Esophagus (tissue), 2 donors: Measurements from ENCODE around the gene PTX3. TPM values are rescaled to one million over a fixed set of nuclear protein-coding genes. Genes with fewer than 3 reads are reported as not detected.

Source experiments
- H3K27ac ChIP-seq, 2 donors: one replicate each; pipeline ENCODE4 v1.5.1; 2013; ENCODE audit warnings: low read depth in 2 of 2, mild to moderate bottlenecking in 2 of 2, inconsistent platforms in 1 of 2, low read length in 1 of 2, moderate library complexity in 1 of 2
- H3K27me3 ChIP-seq, 2 donors: one replicate each; pipeline ENCODE4 v1.6.1; 2013; ENCODE audit warnings: low read length in 2 of 2, control low read depth in 1 of 2, mild to moderate bottlenecking in 1 of 2; ENCODE audit not compliant: insufficient read depth in 2 of 2, control insufficient read depth in 1 of 2
- H3K36me3 ChIP-seq, 2 donors: one replicate each; pipeline ENCODE4 v1.6.1; 2013; ENCODE audit warnings: low read length in 1 of 2; ENCODE audit not compliant: control insufficient read depth in 2 of 2, insufficient read depth in 2 of 2
- H3K4me1 ChIP-seq, 2 donors: one replicate each; pipeline ENCODE4 v1.6.1; 2013; ENCODE audit warnings: low read length in 1 of 2; ENCODE audit not compliant: control insufficient read depth in 2 of 2, insufficient read depth in 2 of 2
- H3K4me3 ChIP-seq, 2 donors: one replicate each; pipeline ENCODE4 v1.5.1; 2013; ENCODE audit warnings: low read length in 2 of 2, mild to moderate bottlenecking in 2 of 2, low read depth in 1 of 2, moderate library complexity in 1 of 2
- H3K9me3 ChIP-seq, 2 donors: one replicate each; pipeline ENCODE4 v1.6.1; 2013; ENCODE audit warnings: mild to moderate bottlenecking in 2 of 2, low read depth in 1 of 2, low read length in 1 of 2, moderate library complexity in 1 of 2; ENCODE audit not compliant: control insufficient read depth in 2 of 2, insufficient read depth in 1 of 2
- WGBS, 2 donors: extraction: QIAGEN DNeasy Blood & Tissue Kit; methylation state at CpG; one replicate each; pipeline ENCODE4 v1.1.7; 2013; 5-methylcytosine and 5-hydroxymethylcytosine counted together
- polyA plus RNA-seq, 2 donors: library from polyadenylated mRNA; stranded (reverse); fragments of 200-250 nt; gene quantifications; one replicate each; pipeline ENCODE4 v1.2.3, GENCODE V29; 2013
- donor health status: healthy with polysubstance abuse.
- donor health status: Bipolar disorder and iron deficiency.

PTX3 gene
- polyA plus RNA-seq, 2 donors: 0.10 to 0.40 TPM

DNA sequence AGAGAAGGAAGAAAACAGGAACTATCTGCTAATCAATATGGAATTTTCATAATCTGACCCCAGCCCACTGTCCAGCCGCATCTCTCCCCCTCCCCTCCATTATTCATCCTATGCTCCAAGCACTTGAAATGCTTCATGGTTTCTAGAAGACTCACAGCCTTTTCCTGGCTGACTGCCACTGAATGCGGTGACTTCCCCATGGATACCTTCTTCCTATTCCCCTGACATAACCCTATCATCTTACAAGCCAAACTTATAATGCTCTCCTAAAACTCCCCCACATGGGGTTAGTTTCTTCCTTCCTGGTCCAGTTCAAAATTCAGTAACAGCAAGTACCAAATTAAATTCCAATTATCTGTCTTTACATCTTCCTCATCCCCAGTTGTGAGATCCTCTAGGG, 31.2 kb upstream of the PTX3 start:
- no peak overlapping the region for H3K4me3 ChIP-seq
- H3K9me3 ChIP-seq: no peaks in the 10 kb centered on the region
- H3K4me1 ChIP-seq: no peaks in the 10 kb centered on the region
- no peaks in the 10 kb centered on the region for H3K27me3 ChIP-seq
- H3K27ac ChIP-seq: no peak overlapping the region
- WGBS, 2 donors: 78 to 84% methylated on average over 2 of the region's 2 CpGs
- no peaks in the 10 kb centered on the region for H3K36me3 ChIP-seq

DNA sequence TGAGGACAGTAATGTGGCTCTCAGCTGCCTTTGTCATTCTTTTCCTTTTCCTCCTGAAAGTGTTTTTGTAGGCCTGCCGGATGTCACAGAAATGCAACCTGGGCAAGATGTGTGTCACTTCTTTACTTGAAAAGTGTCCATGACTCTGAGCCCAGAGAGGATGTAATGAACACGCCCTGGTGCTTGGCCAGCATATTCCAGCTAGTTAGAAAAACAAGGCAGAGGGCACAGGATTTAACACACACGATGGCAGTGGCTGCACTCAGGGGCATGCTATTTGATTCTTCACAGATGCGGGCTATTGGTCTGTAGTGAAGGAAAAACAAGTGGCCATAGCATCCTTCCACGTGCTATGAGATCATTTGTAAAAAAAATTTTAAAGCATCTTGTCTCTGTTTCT, 30.3 kb upstream of the PTX3 start:
- Histone ChIP-seq H3K27ac (no peak overlapping the region), H3K9me3 (no peaks in the 10 kb centered on the region), H3K36me3 (no peaks in the 10 kb centered on the region), H3K27me3 (no peaks in the 10 kb centered on the region), H3K4me1 (no peaks in the 10 kb centered on the region), H3K4me3 (no peak overlapping the region)
- WGBS, 2 donors: 75 to 76% methylated on average over 5 of the region's 5 CpGs

DNA sequence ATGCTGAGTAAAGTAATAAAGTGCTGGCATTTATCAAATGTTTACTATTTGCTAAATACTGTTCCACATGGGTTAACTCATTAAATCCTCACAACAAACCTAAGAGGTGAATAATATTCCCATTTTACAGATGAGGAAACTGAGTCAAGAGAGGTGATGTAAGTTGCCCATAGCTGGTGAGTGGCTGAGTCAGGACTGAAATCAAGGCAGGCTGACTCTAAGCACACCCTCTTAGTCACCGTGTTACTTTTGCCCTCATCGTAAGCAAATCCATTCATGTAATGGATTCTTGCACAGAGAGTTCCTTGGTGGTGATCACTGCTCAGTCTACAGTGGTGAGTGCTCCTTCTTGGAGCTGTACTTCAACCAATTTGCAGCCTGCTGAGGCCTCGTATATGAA, 28.9 kb upstream of the PTX3 start:
- Histone ChIP-seq H3K36me3 (no peaks in the 10 kb centered on the region), H3K27ac (no peak overlapping the region), H3K4me3 (no peak overlapping the region), H3K9me3 (no peaks in the 10 kb centered on the region), H3K27me3 (no peaks in the 10 kb centered on the region), H3K4me1 (no peaks in the 10 kb centered on the region)
- WGBS, 2 donors: 75 to 81% methylated on average over 3 of the region's 3 CpGs

DNA sequence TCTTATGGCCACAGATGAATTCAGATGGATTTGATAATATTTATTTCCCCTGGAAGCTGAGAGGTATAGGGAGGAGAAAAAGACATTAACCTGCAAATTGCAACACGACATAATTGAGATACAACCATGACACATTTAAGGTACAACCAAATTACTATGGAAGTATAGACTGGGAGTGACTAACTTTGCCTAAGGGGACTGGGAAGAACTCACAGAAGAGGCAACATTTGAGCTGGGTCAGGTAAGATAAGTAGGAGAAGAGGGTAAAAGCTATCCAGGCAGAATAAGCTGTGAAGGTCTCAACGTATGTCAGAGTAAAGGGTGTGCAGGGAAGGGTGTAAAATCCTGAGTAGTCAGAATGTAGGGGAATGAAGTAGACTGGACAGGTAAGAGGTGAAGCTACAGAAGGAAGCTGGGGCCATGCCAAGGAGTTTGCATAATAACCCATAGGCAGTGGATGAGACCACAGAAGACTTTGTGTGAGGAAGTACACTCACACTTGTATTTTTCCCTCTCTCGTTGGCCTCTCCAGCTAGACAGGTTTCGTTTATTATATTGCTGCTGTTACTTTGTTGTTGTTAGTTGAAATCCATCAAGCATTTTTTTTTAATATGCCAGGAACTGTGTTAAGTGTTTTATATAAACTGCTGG, 28.0 kb upstream of the PTX3 start:
- H3K36me3 ChIP-seq: no peaks in the 10 kb centered on the region
- no peaks in the 10 kb centered on the region for H3K27me3 ChIP-seq
- H3K4me3 ChIP-seq: no peak overlapping the region
- no peak overlapping the region for H3K27ac ChIP-seq
- WGBS, 2 donors: 76 to 79% methylated on average over 4 of the region's 4 CpGs
- H3K9me3 ChIP-seq: no peaks in the 10 kb centered on the region
- no peaks in the 10 kb centered on the region for H3K4me1 ChIP-seq

DNA sequence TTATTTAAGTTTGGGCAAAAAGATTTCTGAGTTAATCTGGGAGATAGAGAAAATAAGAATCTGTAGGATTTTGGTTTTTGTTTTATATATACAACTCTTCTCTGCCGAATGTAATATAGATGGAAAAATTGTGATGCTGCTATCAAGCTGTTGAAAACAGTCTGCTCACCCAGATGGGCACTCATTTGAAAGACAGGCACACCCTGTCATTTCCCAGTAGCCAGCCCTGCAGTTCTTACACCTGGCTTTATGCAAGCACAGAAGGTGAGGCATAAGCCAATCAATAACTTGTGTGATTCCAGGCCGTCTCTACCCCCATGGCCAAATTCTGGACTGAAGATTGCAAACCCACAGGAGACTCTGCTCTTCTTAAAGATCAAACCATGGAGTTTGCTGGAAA, 27.1 kb upstream of the PTX3 start:
- no peaks in the 10 kb centered on the region for H3K27me3 ChIP-seq
- WGBS, 2 donors: 76 to 88% methylated on average over 2 of the region's 2 CpGs
- H3K27ac ChIP-seq: no peak overlapping the region
- H3K9me3 ChIP-seq: no peaks in the 10 kb centered on the region
- no peak overlapping the region for H3K4me3 ChIP-seq
- H3K4me1 ChIP-seq: no peaks in the 10 kb centered on the region
- H3K36me3 ChIP-seq: no peaks in the 10 kb centered on the region

DNA sequence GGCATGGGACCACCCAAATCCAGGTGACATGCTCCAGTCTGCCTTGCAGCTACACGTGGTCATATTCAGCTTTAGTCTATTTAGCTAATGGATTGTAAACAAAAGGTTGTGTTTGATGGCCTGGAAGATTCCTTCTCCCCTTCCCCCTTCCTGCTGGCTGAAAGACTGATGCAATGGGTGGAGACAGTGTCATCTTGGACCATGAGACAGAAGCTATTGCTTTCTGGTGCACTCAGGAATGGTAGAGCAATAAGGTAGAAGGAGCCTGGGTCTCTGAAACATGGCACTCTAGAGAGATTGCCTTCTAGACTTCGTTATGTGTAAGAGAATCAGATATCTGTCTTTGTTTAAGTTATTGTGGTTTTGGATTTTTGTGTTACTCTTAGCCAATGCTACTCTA, 25.7 kb upstream of the PTX3 start:
- no peaks in the 10 kb centered on the region for H3K4me1 ChIP-seq
- H3K9me3 ChIP-seq: no peaks in the 10 kb centered on the region
- H3K4me3 ChIP-seq: no peak overlapping the region
- no peak overlapping the region for H3K27ac ChIP-seq
- 43 to 52% methylated on average over 2 of the region's 2 CpGs for WGBS, 2 donors
- no peaks in the 10 kb centered on the region for H3K36me3 ChIP-seq
- no peaks in the 10 kb centered on the region for H3K27me3 ChIP-seq

DNA sequence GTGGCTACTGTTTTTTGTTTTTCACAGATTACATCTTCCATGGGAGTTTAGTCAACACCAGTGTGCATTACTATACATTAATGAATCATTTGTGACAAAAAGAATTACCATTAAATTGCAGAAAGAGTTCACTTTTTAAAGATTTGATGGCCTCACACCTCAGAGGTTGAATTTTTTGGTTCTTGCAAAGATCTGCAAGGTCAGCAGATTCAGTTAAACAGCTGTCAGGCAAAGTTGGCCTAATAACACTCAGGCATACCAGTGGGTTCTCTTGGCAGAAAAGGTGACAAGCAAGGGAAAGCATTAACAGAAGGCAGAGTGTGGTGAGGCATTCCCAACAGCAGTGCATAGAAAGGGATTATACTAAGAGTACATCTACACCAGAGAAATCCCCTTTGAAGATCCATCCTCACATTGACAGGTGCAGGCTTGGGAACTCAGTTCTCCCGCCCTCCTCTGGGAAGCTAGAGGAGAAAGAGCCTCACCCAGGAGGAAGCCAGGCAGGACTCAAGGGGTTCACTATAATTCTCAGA, 24.3 kb upstream of the PTX3 start:
- Histone ChIP-seq H3K4me3 (no peak overlapping the region), H3K36me3 (no peaks in the 10 kb centered on the region), H3K9me3 (no peaks in the 10 kb centered on the region), H3K27ac (no peak overlapping the region), H3K4me1 (no peaks in the 10 kb centered on the region), H3K27me3 (no peaks in the 10 kb centered on the region)
- WGBS, 2 donors: 93 to 96% methylated on average over 1 of the region's 1 CpG

DNA sequence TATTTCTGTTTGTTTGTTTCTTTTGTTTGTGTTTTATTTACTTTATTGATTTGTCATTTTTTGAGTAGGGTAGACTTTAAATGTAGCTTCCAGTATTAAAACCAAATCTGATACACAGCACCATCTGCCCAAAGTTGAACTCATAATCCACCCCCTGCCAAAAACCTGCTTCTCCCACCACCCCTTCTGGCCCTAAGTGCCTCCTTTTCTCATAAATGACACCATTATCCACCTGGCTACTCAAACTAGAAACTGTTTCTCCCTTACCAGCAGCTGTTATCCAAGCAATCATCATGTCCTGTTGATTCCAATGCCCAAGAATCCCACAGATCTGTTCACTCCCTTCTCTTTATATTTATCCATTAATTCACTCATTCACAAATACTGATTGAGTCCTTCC, 21.8 kb upstream of the PTX3 start:
- Histone ChIP-seq H3K9me3 (no peaks in the 10 kb centered on the region), H3K27me3 (no peaks in the 10 kb centered on the region), H3K4me1 (no peaks in the 10 kb centered on the region), H3K36me3 (no peaks in the 10 kb centered on the region), H3K27ac (no peak overlapping the region), H3K4me3 (no peak overlapping the region)

DNA sequence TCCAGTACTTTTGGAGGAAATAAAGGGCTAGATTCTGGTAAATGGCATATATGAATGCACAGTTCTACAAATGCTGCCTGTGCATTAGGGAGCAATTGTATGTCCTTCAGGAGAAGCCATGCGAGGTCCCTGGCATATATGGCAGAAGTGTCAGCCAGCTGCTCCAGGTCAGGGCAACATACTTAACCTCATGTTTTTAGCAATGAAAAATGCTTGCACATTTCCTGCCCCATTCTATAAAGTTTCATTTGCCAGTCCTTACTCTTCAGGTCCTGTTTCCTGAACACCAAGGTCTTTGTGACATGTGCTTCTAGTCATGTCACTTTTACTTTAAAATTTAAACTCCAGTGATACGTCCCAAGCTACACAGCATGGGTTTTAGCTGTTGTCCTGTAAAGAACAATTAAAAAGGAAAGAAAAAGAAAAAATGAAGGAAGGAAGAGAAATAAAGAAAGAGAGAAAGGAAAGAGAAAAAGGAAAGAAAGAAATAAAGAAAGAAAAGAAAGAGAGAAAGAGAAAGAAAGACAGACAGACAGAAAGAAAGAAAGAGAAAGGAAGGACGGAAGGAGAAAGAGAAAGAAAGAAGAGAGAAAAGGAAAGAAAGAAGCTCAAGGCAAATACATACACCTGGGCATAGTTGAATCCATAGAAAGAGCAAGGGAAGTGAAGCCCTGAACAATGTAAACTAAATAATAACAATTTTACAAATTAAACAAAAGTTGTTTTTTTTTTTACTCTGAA, 20.1 kb upstream of the PTX3 start:
- Histone ChIP-seq H3K4me3 (no peak overlapping the region), H3K4me1 (no peaks in the 10 kb centered on the region), H3K27ac (no peak overlapping the region), H3K36me3 (no peaks in the 10 kb centered on the region), H3K9me3 (no peaks in the 10 kb centered on the region), H3K27me3 (no peaks in the 10 kb centered on the region)
- 73 to 83% methylated on average over 3 of the region's 3 CpGs for WGBS, 2 donors

DNA sequence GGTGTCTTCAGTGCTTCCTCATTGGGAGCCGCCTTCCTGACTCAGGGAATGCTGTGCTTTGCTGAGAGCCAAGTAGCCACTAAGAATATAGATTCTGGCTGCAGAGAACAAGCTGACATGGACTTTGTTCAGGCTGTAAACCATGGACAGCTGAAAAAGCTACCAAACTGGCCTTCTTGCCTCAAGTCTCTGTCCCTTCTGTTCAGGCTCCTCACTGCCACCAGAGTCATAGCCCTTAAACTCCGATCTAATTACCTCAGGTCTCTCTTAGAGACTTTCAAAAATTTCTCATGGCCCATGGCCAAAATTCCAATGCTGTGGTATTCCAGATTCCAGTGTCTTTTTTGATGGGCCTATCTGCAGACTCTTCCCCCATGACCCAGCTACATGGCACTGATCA, 19.4 kb upstream of the PTX3 start:
- 81 to 83% methylated on average over 2 of the region's 2 CpGs for whole genome bisulfite sequencing, 2 donors
- Histone ChIP-seq H3K27me3 (no peaks in the 10 kb centered on the region), H3K36me3 (no peaks in the 10 kb centered on the region), H3K4me3 (no peak overlapping the region), H3K4me1 (no peaks in the 10 kb centered on the region), H3K9me3 (no peaks in the 10 kb centered on the region), H3K27ac (no peak overlapping the region)
